ENCODE data around the gene BAIAP2L2.

BAIAP2L2 gene

DNA sequence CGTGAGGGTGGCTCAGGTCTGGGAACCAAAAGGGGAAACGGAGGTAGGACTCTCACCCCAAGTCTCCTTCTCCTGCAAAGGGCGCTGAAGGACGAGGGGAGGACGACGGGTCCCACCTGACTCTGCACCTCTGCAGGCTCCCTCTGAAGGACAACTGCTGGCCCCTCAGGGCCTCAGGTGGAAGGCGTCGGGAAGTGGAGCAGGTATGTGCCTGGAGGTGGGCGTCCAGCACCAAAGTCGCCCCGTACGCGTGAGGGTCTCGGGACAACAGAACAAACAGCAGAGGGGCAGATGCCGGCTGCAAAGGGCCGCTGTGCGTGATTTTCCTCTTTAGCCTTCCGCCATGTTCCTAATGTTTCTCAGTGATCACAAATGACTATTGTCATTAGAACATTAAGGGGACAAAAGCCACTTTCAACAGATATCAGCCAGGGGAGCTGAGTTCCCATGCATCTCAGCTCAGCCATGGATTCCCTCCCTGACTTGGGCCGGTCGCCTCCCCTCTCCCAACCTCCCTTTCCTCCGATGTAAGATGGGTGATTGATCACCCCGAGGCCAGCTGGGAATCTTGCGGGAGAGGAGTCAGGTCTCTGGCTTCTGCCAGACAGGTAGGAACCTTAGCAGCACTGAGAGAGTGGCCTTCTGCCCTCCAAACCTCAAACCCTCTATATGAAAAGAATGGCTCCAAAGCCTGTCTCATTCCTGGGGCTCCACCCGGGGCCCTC is 27.3 kb downstream of the BAIAP2L2 start:
- TF ChIP-seq ZNF565 (CRISPR knock-in tag; conservative IDR thresholded peaks at IDR 0.05; ENCODE audit: low read depth) (no peak), ARNTL (CRISPR knock-in tag; IDR thresholded peaks at IDR 0.05; ENCODE audit: borderline replicate concordance, low read depth) (no peak), ZC3H10 (CRISPR knock-in tag; IDR thresholded peaks at IDR 0.05) (no peak), GLIS3 (CRISPR knock-in tag; IDR thresholded peaks at IDR 0.05) (no peak), SNAI2 (CRISPR knock-in tag; IDR thresholded peaks at IDR 0.05) (no peak), RARB (CRISPR knock-in tag; IDR thresholded peaks at IDR 0.05) (no peak), OSR1 (CRISPR knock-in tag; IDR thresholded peaks at IDR 0.05) (no peak), TSHZ2 (CRISPR knock-in tag; IDR thresholded peaks at IDR 0.05) (no peak), ESRRG (CRISPR knock-in tag; IDR thresholded peaks at IDR 0.05) (no peak), ZNF8 (CRISPR knock-in tag; IDR thresholded peaks at IDR 0.05) (no peak)
- no peak for ATAC-seq

- ATAC-seq, result no peak
- TF ChIP-seq ZNF70 (CRISPR knock-in tag; IDR thresholded peaks at IDR 0.05) (no peak), ZNF8 (CRISPR knock-in tag; IDR thresholded peaks at IDR 0.05) (no peak), TOX (CRISPR knock-in tag; IDR thresholded peaks at IDR 0.05; ENCODE audit: borderline replicate concordance) (no peak), TSHZ2 (CRISPR knock-in tag; IDR thresholded peaks at IDR 0.05) (no peak), CSRNP3 (CRISPR knock-in tag; IDR thresholded peaks at IDR 0.05) (no peak), ISL1 (CRISPR knock-in tag; IDR thresholded peaks at IDR 0.05) (no peak), ZC3H10 (CRISPR knock-in tag; IDR thresholded peaks at IDR 0.05) (no peak), SNAI2 (CRISPR knock-in tag; IDR thresholded peaks at IDR 0.05) (no peak), ZNF565 (CRISPR knock-in tag; conservative IDR thresholded peaks at IDR 0.05; ENCODE audit: low read depth) (no peak), TCF4 (CRISPR knock-in tag; IDR thresholded peaks at IDR 0.05; ENCODE audit: borderline replicate concordance) (no peak), PPARA (CRISPR knock-in tag; IDR thresholded peaks at IDR 0.05; ENCODE audit: borderline replicate concordance) (no peak), ZFP30 (CRISPR knock-in tag; IDR thresholded peaks at IDR 0.05) (no peak)
- TF ChIP-seq, protein P1, sequence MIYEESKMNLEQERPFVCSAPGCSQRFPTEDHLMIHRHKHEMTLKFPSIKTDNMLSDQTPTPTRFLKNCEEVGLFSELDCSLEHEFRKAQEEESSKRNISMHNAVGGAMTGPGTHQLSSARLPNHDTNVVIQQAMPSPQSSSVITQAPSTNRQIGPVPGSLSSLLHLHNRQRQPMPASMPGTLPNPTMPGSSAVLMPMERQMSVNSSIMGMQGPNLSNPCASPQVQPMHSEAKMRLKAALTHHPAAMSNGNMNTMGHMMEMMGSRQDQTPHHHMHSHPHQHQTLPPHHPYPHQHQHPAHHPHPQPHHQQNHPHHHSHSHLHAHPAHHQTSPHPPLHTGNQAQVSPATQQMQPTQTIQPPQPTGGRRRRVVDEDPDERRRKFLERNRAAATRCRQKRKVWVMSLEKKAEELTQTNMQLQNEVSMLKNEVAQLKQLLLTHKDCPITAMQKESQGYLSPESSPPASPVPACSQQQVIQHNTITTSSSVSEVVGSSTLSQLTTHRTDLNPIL (CRISPR knock-in tag; IDR thresholded peaks at IDR 0.05; ENCODE audit: low read depth), result no peak
- TF ChIP-seq, protein P2, sequence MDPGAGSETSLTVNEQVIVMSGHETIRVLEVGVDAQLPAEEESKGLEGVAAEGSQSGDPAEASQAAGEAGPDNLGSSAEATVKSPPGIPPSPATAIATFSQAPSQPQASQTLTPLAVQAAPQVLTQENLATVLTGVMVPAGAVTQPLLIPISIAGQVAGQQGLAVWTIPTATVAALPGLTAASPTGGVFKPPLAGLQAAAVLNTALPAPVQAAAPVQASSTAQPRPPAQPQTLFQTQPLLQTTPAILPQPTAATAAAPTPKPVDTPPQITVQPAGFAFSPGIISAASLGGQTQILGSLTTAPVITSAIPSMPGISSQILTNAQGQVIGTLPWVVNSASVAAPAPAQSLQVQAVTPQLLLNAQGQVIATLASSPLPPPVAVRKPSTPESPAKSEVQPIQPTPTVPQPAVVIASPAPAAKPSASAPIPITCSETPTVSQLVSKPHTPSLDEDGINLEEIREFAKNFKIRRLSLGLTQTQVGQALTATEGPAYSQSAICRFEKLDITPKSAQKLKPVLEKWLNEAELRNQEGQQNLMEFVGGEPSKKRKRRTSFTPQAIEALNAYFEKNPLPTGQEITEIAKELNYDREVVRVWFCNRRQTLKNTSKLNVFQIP (CRISPR knock-in tag; IDR thresholded peaks at IDR 0.05; ENCODE audit: borderline replicate concordance, low read depth), result no peak
- TF ChIP-seq, protein P3, sequence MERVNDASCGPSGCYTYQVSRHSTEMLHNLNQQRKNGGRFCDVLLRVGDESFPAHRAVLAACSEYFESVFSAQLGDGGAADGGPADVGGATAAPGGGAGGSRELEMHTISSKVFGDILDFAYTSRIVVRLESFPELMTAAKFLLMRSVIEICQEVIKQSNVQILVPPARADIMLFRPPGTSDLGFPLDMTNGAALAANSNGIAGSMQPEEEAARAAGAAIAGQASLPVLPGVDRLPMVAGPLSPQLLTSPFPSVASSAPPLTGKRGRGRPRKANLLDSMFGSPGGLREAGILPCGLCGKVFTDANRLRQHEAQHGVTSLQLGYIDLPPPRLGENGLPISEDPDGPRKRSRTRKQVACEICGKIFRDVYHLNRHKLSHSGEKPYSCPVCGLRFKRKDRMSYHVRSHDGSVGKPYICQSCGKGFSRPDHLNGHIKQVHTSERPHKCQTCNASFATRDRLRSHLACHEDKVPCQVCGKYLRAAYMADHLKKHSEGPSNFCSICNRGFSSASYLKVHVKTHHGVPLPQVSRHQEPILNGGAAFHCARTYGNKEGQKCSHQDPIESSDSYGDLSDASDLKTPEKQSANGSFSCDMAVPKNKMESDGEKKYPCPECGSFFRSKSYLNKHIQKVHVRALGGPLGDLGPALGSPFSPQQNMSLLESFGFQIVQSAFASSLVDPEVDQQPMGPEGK (CRISPR knock-in tag; IDR thresholded peaks at IDR 0.05; ENCODE audit: borderline replicate concordance), result no peak
Measured at GRCh38 chr22:38081941-38082828, 28.3 kb downstream of the BAIAP2L2 start.

All from SK-N-SH treated with all-trans-retinoic acid at 6 μM for 48 hours (cell line).